B cell (primary cell): ENCODE data around the gene NOS1AP.

Experiments used
- CTCF ChIP-seq: fragments of 200-600 bp; IDR thresholded peaks from one replicate; pipeline ENCODE4 v1.8.0; 2022; ENCODE audit warnings: antibody characterized with exemption, mild to moderate bottlenecking
- EZH2 ChIP-seq: IDR thresholded peaks from 2 replicates; pipeline ENCODE4 v1.6.1; 2012; ENCODE audit warnings: borderline replicate concordance, low read depth, mild to moderate bottlenecking, moderate library complexity, low read length; ENCODE audit not compliant: insufficient read depth, poor library complexity, severe bottlenecking

GRCh38 chr1:162093095-162093494, 23.6 kb downstream of the NOS1AP start:
- TF ChIP-seq CTCF = no peak
- no peak for TF ChIP-seq EZH2
